K562 (cell line): ENCODE data around the gene UBE2L5. TPM values are rescaled to one million over a fixed set of nuclear protein-coding genes. Genes with fewer than 3 reads are reported as not detected.

Experiments
- CEBPB ChIP-seq: fragments of 450-650 bp; IDR thresholded peaks from 2 replicates; pipeline ENCODE4 v1.6.1; 2016; ENCODE audit warnings: missing genetic modification characterization, missing compliant biosample characterization
- CTBP1 ChIP-seq: fragments of 450-650 bp; IDR thresholded peaks from 2 replicates; pipeline ENCODE4 v1.6.1; 2016; ENCODE audit warnings: borderline replicate concordance
- GTF2E2 ChIP-seq: fragments of 200-800 bp; sonication (Bioruptor generic); IDR thresholded peaks from 2 replicates; pipeline ENCODE4 v1.6.1; 2016; ENCODE audit warnings: missing genetic modification characterization, missing compliant biosample characterization
- NELFE ChIP-seq: IDR thresholded peaks from 2 replicates; pipeline ENCODE4 v1.6.1; 2011; ENCODE audit warnings: mild to moderate bottlenecking; ENCODE audit not compliant: insufficient read depth, insufficient read length
- NFRKB ChIP-seq: fragments of 450-650 bp; IDR thresholded peaks from 2 replicates; pipeline ENCODE4 v1.6.1; 2016; ENCODE audit warnings: low read depth
- PTTG1 ChIP-seq: fragments of 450-650 bp; IDR thresholded peaks from 2 replicates; pipeline ENCODE4 v1.6.1; 2016; ENCODE audit warnings: low read depth, mild to moderate bottlenecking, missing genetic modification characterization, missing compliant biosample characterization
- TSHZ1 ChIP-seq: fragments of 250-450 bp; sonication (Bioruptor Pico); IDR thresholded peaks from 2 replicates; pipeline ENCODE4 v1.4.0; 2020; ENCODE audit warnings: mild to moderate bottlenecking, moderate library complexity
- USF2 ChIP-seq: sonication (generic); formaldehyde crosslinking; IDR thresholded peaks from 2 replicates; pipeline ENCODE4 v1.5.0; 2020; ENCODE audit warnings: missing genetic modification reagents
- ZBTB17 ChIP-seq: fragments of 450-650 bp; formaldehyde crosslinking; IDR thresholded peaks from 2 replicates; pipeline ENCODE4 v1.4.0; 2020; ENCODE audit warnings: mild to moderate bottlenecking
- polyA plus RNA-seq, 8 experiments: library from polyadenylated mRNA; depleted of rRNA in 4 of 8; stranded (reverse) in 5 of 8; unstranded in 3 of 8; fragments of >200 nt; fragmentation: Nextera tagmentation in 2 of 8; fragmentation: Illumina TruSeq in 1 of 8; extraction: Ambion mirVana in 2 of 8; extraction: Trizol in 1 of 8; gene quantifications; 2 replicates each; pipeline versions ENCODE4 v1.2.1 to v1.2.3, GENCODE V29; 2011 to 2014; ENCODE audit warnings: inconsistent platforms in 1 of 8, missing spikeins in 1 of 8
- total RNA-seq, 7 experiments: library from RNA; depleted of rRNA in 6 of 7; stranded (reverse); fragments of >200 nt in 6 of 7; fragmentation: Illumina TruSeq in 2 of 7; extraction: Trizol in 2 of 7; gene quantifications; 2 replicates each; pipeline versions ENCODE4 v1.2.1 to v1.2.3, GENCODE V29; 2011 to 2021; ENCODE audit warnings: low replicate concordance in 1 of 7
- TF ChIP-seq, protein P1 (sequence below): sonication (generic); formaldehyde crosslinking; IDR thresholded peaks from 2 replicates; pipeline ENCODE4 v1.8.0; 2023; ENCODE audit warnings: mild to moderate bottlenecking, missing genetic modification reagents
- TF ChIP-seq, protein P2 (sequence below): fragments of 250-450 bp; sonication (Bioruptor Pico); IDR thresholded peaks from 2 replicates; pipeline ENCODE4 v1.4.0; 2020; ENCODE audit warnings: mild to moderate bottlenecking, moderate library complexity

The UBE2L5 gene
- total and polyA plus RNA-seq, 9 of the 15 experiments (the other 6 are each of a cell fraction or from before 2014, with no cell fraction given): 0.22 to 1.5 (median 0.86) TPM; not detected in 6

GRCh38 chr13:30395192-30396158 is 26.8 kb upstream of the UBE2L5 start (continued):
- TF ChIP-seq USF2 (CRISPR knock-in tag): peak; percentile 90
- TF ChIP-seq PTTG1 (tag): no peak
- TF ChIP-seq NFRKB: no peak
- TF ChIP-seq, protein P1, sequence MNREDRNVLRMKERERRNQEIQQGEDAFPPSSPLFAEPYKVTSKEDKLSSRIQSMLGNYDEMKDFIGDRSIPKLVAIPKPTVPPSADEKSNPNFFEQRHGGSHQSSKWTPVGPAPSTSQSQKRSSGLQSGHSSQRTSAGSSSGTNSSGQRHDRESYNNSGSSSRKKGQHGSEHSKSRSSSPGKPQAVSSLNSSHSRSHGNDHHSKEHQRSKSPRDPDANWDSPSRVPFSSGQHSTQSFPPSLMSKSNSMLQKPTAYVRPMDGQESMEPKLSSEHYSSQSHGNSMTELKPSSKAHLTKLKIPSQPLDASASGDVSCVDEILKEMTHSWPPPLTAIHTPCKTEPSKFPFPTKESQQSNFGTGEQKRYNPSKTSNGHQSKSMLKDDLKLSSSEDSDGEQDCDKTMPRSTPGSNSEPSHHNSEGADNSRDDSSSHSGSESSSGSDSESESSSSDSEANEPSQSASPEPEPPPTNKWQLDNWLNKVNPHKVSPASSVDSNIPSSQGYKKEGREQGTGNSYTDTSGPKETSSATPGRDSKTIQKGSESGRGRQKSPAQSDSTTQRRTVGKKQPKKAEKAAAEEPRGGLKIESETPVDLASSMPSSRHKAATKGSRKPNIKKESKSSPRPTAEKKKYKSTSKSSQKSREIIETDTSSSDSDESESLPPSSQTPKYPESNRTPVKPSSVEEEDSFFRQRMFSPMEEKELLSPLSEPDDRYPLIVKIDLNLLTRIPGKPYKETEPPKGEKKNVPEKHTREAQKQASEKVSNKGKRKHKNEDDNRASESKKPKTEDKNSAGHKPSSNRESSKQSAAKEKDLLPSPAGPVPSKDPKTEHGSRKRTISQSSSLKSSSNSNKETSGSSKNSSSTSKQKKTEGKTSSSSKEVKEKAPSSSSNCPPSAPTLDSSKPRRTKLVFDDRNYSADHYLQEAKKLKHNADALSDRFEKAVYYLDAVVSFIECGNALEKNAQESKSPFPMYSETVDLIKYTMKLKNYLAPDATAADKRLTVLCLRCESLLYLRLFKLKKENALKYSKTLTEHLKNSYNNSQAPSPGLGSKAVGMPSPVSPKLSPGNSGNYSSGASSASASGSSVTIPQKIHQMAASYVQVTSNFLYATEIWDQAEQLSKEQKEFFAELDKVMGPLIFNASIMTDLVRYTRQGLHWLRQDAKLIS (CRISPR knock-in tag): no peak
- TF ChIP-seq GTF2E2 (tag): no peak
- TF ChIP-seq CEBPB (tag): peak; percentile 62
- no peak for TF ChIP-seq ZBTB17
- no peak for TF ChIP-seq TSHZ1
- TF ChIP-seq, protein P2, sequence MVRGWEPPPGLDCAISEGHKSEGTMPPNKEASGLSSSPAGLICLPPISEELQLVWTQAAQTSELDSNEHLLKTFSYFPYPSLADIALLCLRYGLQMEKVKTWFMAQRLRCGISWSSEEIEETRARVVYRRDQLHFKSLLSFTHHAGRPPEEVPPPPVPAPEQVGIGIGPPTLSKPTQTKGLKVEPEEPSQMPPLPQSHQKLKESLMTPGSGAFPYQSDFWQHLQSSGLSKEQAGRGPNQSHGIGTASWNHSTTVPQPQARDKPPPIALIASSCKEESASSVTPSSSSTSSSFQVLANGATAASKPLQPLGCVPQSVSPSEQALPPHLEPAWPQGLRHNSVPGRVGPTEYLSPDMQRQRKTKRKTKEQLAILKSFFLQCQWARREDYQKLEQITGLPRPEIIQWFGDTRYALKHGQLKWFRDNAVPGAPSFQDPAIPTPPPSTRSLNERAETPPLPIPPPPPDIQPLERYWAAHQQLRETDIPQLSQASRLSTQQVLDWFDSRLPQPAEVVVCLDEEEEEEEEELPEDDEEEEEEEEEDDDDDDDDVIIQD (CRISPR knock-in tag): no peak
- TF ChIP-seq CTBP1: no peak
- TF ChIP-seq NELFE: no peak
